Measurements from ENCODE around the gene TMIGD2.
"Not testable (repeated sequence)": the region's sequence is repeated elsewhere in the genome, so short reads cannot be mapped to it uniquely, and the experiment has no call there.

The TMIGD2 gene

GRCh38 chr19:4297901-4298809 is 4.0 kb downstream of the TMIGD2 start:
- no peak for DNase-seq (ENCODE audit: low read depth)

- DNase-seq (ENCODE audit: low read depth) = no peak
Observed at GRCh38 chr19:4295972-4296771, 6.0 kb downstream of the TMIGD2 start.

GRCh38 chr19:4294389-4294788 is 7.8 kb downstream of the TMIGD2 start:
- DNase-seq (ENCODE audit: low read depth) = no peak

- no peak for DNase-seq (ENCODE audit: low read depth)
Observed at GRCh38 chr19:4292515-4292914, 9.7 kb downstream of the TMIGD2 start.

GRCh38 chr19:4291184-4291732 is 10.9 kb downstream of the TMIGD2 start:
- no peak for DNase-seq (ENCODE audit: low read depth)

- no peak for DNase-seq (ENCODE audit: low read depth)
Observed at GRCh38 chr19:4288091-4288777, 14.0 kb downstream of the TMIGD2 start.

- not testable (repeated sequence) for DNase-seq (ENCODE audit: low read depth)
Observed at GRCh38 chr19:4286141-4286540, 16.0 kb downstream of the TMIGD2 start.

GRCh38 chr19:4284974-4285373 is 17.2 kb downstream of the TMIGD2 start:
- no peak for DNase-seq (ENCODE audit: low read depth)

- no peak for DNase-seq (ENCODE audit: low read depth)
Observed at GRCh38 chr19:4284176-4284958, 17.8 kb downstream of the TMIGD2 start.

GRCh38 chr19:4279530-4280422 is 22.4 kb downstream of the TMIGD2 start:
- DNase-seq (ENCODE audit: low read depth) = no peak

- no peak for DNase-seq (ENCODE audit: low read depth)
Observed at GRCh38 chr19:4279267-4279529, 23.0 kb downstream of the TMIGD2 start.

- DNase-seq (ENCODE audit: low read depth) = no peak
Observed at GRCh38 chr19:4278419-4279266, 23.5 kb downstream of the TMIGD2 start, which contains the start of gene SHD. Gene SHD (plus strand): TSS chr19:4279266. CDS start chr19:4280064, 798 bp downstream.

GRCh38 chr19:4278010-4278409 is 24.2 kb downstream of the TMIGD2 start:
- DNase-seq (ENCODE audit: low read depth) = no peak

- DNase-seq (ENCODE audit: low read depth) = no peak
Observed at GRCh38 chr19:4277191-4277696, 24.9 kb downstream of the TMIGD2 start.

- DNase-seq (ENCODE audit: low read depth) = not testable (repeated sequence)
Observed at GRCh38 chr19:4274321-4274686, 27.9 kb downstream of the TMIGD2 start.

- DNase-seq (ENCODE audit: low read depth) = no peak
Observed at GRCh38 chr19:4272894-4273293, 29.3 kb downstream of the TMIGD2 start.

GRCh38 chr19:4268816-4269430 is 33.3 kb downstream of the TMIGD2 start:
- no peak for DNase-seq (ENCODE audit: low read depth)

- no peak for DNase-seq (ENCODE audit: low read depth)
Observed at GRCh38 chr19:4267901-4268815, 34.0 kb downstream of the TMIGD2 start.

Measured in stimulated activated CD8-positive, alpha-beta memory T cell treated with anti-CD3 and anti-CD28 coated beads, Interleukin-12 subunit alpha, Interleukin-12 subunit beta, amount 100 ng/mL, for 1 hour (primary cell).